Measurements from ENCODE around the gene ZFAND3. TPM values are rescaled to one million over a fixed set of nuclear protein-coding genes. Genes with fewer than 3 reads are reported as not detected.

ZFAND3 gene
- total RNA-seq, 1 donor from 2014 or later, result 31.2 TPM

DNA sequence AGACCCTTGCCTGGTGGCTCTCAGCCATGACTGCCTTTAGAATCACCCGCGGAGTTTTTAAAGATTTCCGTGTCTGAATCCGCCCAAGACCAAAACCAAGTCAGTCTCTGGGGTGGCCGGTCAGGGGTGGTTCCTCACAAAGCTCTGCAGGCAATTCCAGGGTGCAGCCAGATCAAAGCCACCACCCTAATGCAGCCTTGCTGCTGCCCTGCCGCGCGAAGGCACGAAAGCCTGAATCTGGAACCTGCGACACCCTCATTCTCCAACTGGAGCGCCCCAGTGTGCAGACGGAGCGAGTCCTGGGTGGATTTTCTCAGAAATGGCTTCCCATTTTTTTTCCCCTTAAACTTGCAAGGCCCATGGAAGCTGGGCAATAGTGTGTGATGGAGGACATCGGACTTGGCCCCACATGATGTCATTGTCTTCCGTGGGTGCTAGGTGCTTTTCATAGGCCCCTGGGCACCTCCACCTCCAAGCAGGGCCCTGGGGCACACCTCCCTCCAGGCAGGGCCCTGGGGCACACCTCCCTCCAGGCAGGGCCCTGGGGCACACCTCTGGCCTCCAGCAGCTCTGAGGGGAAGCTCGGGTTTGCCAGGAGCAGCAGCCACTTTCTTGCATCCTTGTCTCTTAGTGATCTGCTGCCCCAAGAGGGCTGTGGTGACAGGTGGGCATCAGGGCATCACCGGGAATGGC is 343.1 kb downstream of the ZFAND3 start:
- H3K36me3 ChIP-seq, result no peaks in the 10 kb centered on the region
- H3K4me1 ChIP-seq, result no peaks in the 10 kb centered on the region
- no peaks in the 10 kb centered on the region for H3K27me3 ChIP-seq
- no peak overlapping the region for H3K27ac ChIP-seq
- TF ChIP-seq, protein P1, sequence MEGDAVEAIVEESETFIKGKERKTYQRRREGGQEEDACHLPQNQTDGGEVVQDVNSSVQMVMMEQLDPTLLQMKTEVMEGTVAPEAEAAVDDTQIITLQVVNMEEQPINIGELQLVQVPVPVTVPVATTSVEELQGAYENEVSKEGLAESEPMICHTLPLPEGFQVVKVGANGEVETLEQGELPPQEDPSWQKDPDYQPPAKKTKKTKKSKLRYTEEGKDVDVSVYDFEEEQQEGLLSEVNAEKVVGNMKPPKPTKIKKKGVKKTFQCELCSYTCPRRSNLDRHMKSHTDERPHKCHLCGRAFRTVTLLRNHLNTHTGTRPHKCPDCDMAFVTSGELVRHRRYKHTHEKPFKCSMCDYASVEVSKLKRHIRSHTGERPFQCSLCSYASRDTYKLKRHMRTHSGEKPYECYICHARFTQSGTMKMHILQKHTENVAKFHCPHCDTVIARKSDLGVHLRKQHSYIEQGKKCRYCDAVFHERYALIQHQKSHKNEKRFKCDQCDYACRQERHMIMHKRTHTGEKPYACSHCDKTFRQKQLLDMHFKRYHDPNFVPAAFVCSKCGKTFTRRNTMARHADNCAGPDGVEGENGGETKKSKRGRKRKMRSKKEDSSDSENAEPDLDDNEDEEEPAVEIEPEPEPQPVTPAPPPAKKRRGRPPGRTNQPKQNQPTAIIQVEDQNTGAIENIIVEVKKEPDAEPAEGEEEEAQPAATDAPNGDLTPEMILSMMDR (IDR thresholded peaks at IDR 0.05), result no peak
- TF ChIP-seq POLR2A (IDR thresholded peaks at IDR 0.05) (no peak), POLR2AphosphoS5 (IDR thresholded peaks at IDR 0.05; ENCODE audit: insufficient read depth in 1 of 2, low read depth in 1 of 2) (no peak)
- no peaks in the 10 kb centered on the region for H3K9me3 ChIP-seq
- intact Hi-C loops (cut with DNase I), result no loop called here
- no peak overlapping the region for H3K4me3 ChIP-seq
- DNase-seq (ENCODE audit: extremely low spot score in 2 of 2), result no peak

DNA sequence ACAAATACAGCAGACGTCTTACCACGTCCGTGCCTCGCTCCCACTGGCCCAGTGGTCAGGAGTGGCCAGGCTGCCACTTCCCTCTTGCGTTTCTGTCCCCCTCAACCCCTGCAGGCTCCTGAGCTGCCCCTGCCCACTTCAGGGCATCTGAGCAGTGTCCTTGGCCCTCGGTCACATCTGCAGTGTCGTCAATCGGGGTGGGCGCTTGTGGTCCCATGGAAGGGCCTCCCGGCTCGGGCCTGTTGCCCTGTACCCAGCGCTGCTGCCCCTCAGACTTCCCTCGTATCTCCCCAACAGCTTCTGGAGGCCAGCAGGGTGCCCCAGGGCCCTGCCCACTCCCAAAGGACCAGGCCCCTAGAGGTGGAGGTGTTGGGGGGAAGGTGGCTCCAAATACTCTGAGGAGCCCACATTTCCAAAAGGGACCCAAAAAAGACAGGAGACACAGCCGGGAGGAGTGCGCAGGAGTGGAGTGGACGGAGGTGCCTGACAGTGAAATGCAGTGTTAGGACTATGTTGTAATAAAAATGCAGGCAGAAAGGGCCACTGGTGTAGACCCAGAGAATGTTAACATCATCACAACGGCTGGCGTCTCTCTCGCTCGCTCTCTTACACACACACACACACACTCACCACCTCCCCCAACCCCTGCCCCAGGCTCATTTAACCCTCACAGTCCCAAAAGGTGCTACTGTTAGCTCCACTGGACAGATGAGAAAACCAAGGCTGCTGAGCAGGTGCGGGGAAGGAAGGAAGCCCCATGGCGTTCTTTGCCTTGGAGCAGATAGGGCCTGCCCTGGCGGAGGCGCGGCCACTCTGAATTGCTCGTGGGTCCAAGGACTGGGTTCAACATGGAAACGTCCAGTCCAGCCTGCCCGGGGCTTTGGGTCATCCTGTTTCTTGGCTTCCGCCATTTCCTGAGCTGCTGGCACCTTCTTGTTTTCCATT is 343.9 kb downstream of the ZFAND3 start:
- H3K4me1 ChIP-seq, result no peaks in the 10 kb centered on the region
- H3K27me3 ChIP-seq, result no peaks in the 10 kb centered on the region
- intact Hi-C loops (cut with DNase I), result no loop called here
- H3K4me3 ChIP-seq, result no peak overlapping the region
- DNase-seq (ENCODE audit: extremely low spot score in 2 of 2), result no peak
- no peaks in the 10 kb centered on the region for H3K36me3 ChIP-seq
- H3K9me3 ChIP-seq, result no peaks in the 10 kb centered on the region
- no peak overlapping the region for H3K27ac ChIP-seq
- TF ChIP-seq, protein P1 (IDR thresholded peaks at IDR 0.05), result no peak
- TF ChIP-seq POLR2A (IDR thresholded peaks at IDR 0.05) (no peak), POLR2AphosphoS5 (IDR thresholded peaks at IDR 0.05; ENCODE audit: insufficient read depth in 1 of 2, low read depth in 1 of 2) (no peak)

DNA sequence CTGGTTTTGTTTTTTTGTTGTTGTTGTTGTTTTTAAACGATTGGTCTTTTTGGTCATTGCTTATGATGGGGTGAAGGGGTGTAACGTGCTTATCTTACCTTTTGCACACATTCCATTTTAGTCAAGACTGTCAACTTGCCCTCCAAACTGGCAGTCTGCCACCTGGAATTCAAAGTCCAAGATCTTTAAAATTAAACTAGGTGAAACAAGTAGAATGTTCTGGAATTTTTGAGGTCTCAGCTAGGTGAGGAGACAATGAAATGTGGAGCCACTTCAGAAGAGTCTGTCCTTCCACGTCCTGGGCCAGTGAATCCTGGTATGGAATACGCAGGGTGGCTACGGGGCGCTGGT is 344.6 kb downstream of the ZFAND3 start:
- H3K4me1 ChIP-seq, result no peaks in the 10 kb centered on the region
- no peak overlapping the region for H3K27ac ChIP-seq
- no peaks in the 10 kb centered on the region for H3K27me3 ChIP-seq
- DNase-seq (ENCODE audit: extremely low spot score in 2 of 2), result no peak
- TF ChIP-seq, protein P1 (IDR thresholded peaks at IDR 0.05), result no peak
- intact Hi-C loops (cut with DNase I), result no loop called here
- H3K4me3 ChIP-seq, result no peak overlapping the region
- H3K9me3 ChIP-seq, result no peaks in the 10 kb centered on the region
- no peaks in the 10 kb centered on the region for H3K36me3 ChIP-seq

GRCh38 chr6:38164671-38165108 is 345.2 kb downstream of the ZFAND3 start:
- DNase-seq (ENCODE audit: extremely low spot score in 2 of 2), result no peak
- H3K4me1 ChIP-seq, result no peaks in the 10 kb centered on the region
- no peaks in the 10 kb centered on the region for H3K27me3 ChIP-seq
- no peaks in the 10 kb centered on the region for H3K9me3 ChIP-seq
- H3K36me3 ChIP-seq, result no peaks in the 10 kb centered on the region
- no peak overlapping the region for H3K4me3 ChIP-seq
- no peak overlapping the region for H3K27ac ChIP-seq
- intact Hi-C loops (cut with DNase I), result no loop called here
- no peak for TF ChIP-seq POLR2A (IDR thresholded peaks at IDR 0.05)
- TF ChIP-seq, protein P1 (IDR thresholded peaks at IDR 0.05), result no peak
- TF ChIP-seq POLR2AphosphoS5 (IDR thresholded peaks at IDR 0.05; ENCODE audit: insufficient read depth in 1 of 2, low read depth in 1 of 2), result no peak
